HepG2 (cell line): ENCODE results near the gene PLCB1. TPM values are rescaled to one million over a fixed set of nuclear protein-coding genes. Genes with fewer than 3 reads are reported as not detected.
A peak's percentile ranks its signal among the peaks of the same experiment; 100 is the strongest.

ENCODE experiments used
- AHR ChIP-seq: IDR thresholded peaks from 2 replicates; pipeline ENCODE4 v1.6.1; 2018; ENCODE audit warnings: missing genetic modification reagents, missing compliant biosample characterization
- GZF1 ChIP-seq: sonication (generic); formaldehyde crosslinking; IDR thresholded peaks from 2 replicates; pipeline ENCODE4 v1.5.1; 2020; ENCODE audit warnings: mild to moderate bottlenecking, missing genetic modification reagents
- HDAC6 ChIP-seq: fragments of 200-600 bp; sonication (generic); IDR thresholded peaks from 2 replicates; pipeline ENCODE4 v1.7.0; 2017; ENCODE audit warnings: mild to moderate bottlenecking, antibody characterized with exemption, low read length, low read depth
- SOX5 ChIP-seq: IDR thresholded peaks from 2 replicates; pipeline ENCODE4 v1.6.1; 2016; ENCODE audit warnings: borderline replicate concordance
- SSRP1 ChIP-seq: IDR thresholded peaks from 2 replicates; pipeline ENCODE4 v1.6.1; 2016; ENCODE audit warnings: control low read depth
- ZBTB1 ChIP-seq: sonication (generic); formaldehyde crosslinking; IDR thresholded peaks from 2 replicates; pipeline ENCODE4 v1.4.0; 2020; ENCODE audit warnings: missing genetic modification reagents, borderline replicate concordance
- ZFP90 ChIP-seq: sonication (generic); formaldehyde crosslinking; IDR thresholded peaks from 2 replicates; pipeline ENCODE4 v1.8.0; 2022; ENCODE audit warnings: missing genetic modification reagents, mild to moderate bottlenecking, inconsistent platforms, borderline replicate concordance
- ZNF260 ChIP-seq: sonication (generic); formaldehyde crosslinking; IDR thresholded peaks from 2 replicates; pipeline ENCODE4 v1.4.0; 2020; ENCODE audit warnings: missing genetic modification reagents, low read depth, mild to moderate bottlenecking, borderline replicate concordance
- ZNF282 ChIP-seq: fragments of 450-650 bp; IDR thresholded peaks from 2 replicates; pipeline ENCODE4 v1.6.1; 2018; ENCODE audit not compliant: partially characterized antibody
- ZNF331 ChIP-seq: sonication (generic); formaldehyde crosslinking; IDR thresholded peaks from 2 replicates; pipeline ENCODE4 v1.4.0; 2020; ENCODE audit warnings: missing genetic modification reagents
- ZNF33A ChIP-seq: sonication (generic); formaldehyde crosslinking; IDR thresholded peaks from 2 replicates; pipeline ENCODE4 v1.5.1; 2020; ENCODE audit warnings: missing genetic modification reagents, mild to moderate bottlenecking, moderate library complexity, borderline replicate concordance
- ZNF567 ChIP-seq: sonication (generic); formaldehyde crosslinking; IDR thresholded peaks from 2 replicates; pipeline ENCODE4 v1.8.1; 2023; ENCODE audit warnings: mild to moderate bottlenecking, missing genetic modification reagents, borderline replicate concordance
- ZNF577 ChIP-seq: sonication (generic); formaldehyde crosslinking; IDR thresholded peaks from 2 replicates; pipeline ENCODE4 v1.4.0; 2020; ENCODE audit warnings: mild to moderate bottlenecking, low read depth, missing genetic modification reagents, borderline replicate concordance
- ZNF660 ChIP-seq: sonication (generic); formaldehyde crosslinking; IDR thresholded peaks from 2 replicates; pipeline ENCODE4 v1.5.1; 2020; ENCODE audit warnings: mild to moderate bottlenecking, low read depth, missing genetic modification reagents, borderline replicate concordance
- ZNF816 ChIP-seq: sonication (generic); formaldehyde crosslinking; IDR thresholded peaks from 2 replicates; pipeline ENCODE4 v1.8.0; 2022; ENCODE audit warnings: missing genetic modification reagents, mild to moderate bottlenecking, borderline replicate concordance
- ZNF839 ChIP-seq: sonication (generic); formaldehyde crosslinking; IDR thresholded peaks from 2 replicates; pipeline ENCODE4 v1.4.0; 2020; ENCODE audit warnings: missing genetic modification reagents, mild to moderate bottlenecking, borderline replicate concordance
- polyA plus RNA-seq, 8 experiments: library from polyadenylated mRNA; depleted of rRNA in 3 of 8; stranded (reverse) in 7 of 8; unstranded in 1 of 8; fragments of >200 nt; fragmentation: Illumina TruSeq in 4 of 8; extraction: Trizol in 4 of 8; gene quantifications; 2 replicates each; pipeline versions ENCODE4 v1.2.1 to v1.2.3, GENCODE V29; 2011 to 2016; ENCODE audit warnings: low read depth in 4 of 8, missing spikeins in 1 of 8, mixed read lengths in 1 of 8; ENCODE audit not compliant: insufficient read depth in 1 of 8
- total RNA-seq, 5 experiments: library from RNA; depleted of rRNA; stranded (reverse); fragments of >200 nt; fragmentation: Illumina TruSeq; extraction: Trizol; gene quantifications; 2 replicates each; pipeline ENCODE4 v1.2.3, GENCODE V29; 2016; ENCODE audit warnings: low read depth in 1 of 5
- TF ChIP-seq, protein P1 (sequence below): sonication (generic); formaldehyde crosslinking; IDR thresholded peaks from 2 replicates; pipeline ENCODE4 v1.8.0; 2022; ENCODE audit warnings: mild to moderate bottlenecking, missing genetic modification reagents, borderline replicate concordance
- TF ChIP-seq, protein P2 (sequence below): sonication (generic); formaldehyde crosslinking; IDR thresholded peaks from 2 replicates; pipeline ENCODE4 v1.8.0; 2022; ENCODE audit warnings: mild to moderate bottlenecking, missing genetic modification reagents; ENCODE audit not compliant: insufficient replicate concordance
- TF ChIP-seq, protein P3 (sequence below): sonication (generic); formaldehyde crosslinking; IDR thresholded peaks from 2 replicates; pipeline ENCODE4 v1.9.0; 2022; ENCODE audit warnings: low read depth, missing genetic modification reagents
- TF ChIP-seq, protein P4 (sequence below): sonication (generic); formaldehyde crosslinking; IDR thresholded peaks from 2 replicates; pipeline ENCODE4 v1.8.1; 2023; ENCODE audit warnings: mild to moderate bottlenecking, moderate library complexity, missing genetic modification reagents
- TF ChIP-seq, protein P5 (sequence below): sonication (generic); formaldehyde crosslinking; IDR thresholded peaks from 2 replicates; pipeline ENCODE4 v1.4.0; 2020; ENCODE audit warnings: mild to moderate bottlenecking, missing genetic modification reagents
- TF ChIP-seq, protein P6 (sequence below): sonication (generic); formaldehyde crosslinking; IDR thresholded peaks from 2 replicates; pipeline ENCODE4 v1.8.1; 2023; ENCODE audit warnings: missing genetic modification reagents, mild to moderate bottlenecking, borderline replicate concordance

The PLCB1 gene
- total and polyA plus RNA-seq, 2 of the 13 experiments (the other 11 are each of a cell fraction or from before 2014, with no cell fraction given), result 42.4 to 55.9 TPM

DNA sequence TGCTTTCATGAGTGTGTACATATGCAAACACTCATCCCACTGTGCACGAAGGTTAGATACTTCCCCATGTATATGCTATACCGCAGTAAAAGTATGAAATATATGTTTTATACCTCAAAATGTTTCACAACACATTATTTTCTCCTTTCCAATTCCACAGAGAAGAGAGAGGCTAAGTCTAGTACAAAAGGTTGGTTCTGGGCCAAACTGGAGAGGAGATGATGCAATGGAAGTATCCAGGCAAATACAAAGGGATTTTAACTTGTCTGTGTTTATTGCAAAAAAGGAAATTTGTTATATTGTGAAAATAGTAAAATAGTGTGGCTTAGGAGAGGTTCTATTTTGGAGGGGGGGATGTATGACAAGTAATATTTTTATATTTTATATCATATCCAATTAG lies 112.6 kb downstream of the PLCB1 start (continued):
- TF ChIP-seq, protein P1, sequence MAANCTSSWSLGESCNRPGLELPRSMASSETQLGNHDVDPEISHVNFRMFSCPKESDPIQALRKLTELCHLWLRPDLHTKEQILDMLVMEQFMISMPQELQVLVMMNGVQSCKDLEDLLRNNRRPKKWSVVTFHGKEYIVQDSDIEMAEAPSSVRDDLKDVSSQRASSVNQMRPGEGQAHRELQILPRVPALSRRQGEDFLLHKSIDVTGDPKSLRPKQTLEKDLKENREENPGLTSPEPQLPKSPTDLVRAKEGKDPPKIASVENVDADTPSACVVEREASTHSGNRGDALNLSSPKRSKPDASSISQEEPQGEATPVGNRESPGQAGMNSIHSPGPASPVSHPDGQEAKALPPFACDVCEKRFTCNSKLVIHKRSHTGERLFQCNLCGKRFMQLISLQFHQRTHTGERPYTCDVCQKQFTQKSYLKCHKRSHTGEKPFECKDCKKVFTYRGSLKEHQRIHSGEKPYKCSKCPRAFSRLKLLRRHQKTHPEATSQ (CRISPR knock-in tag), result no peak
- TF ChIP-seq, protein P2, sequence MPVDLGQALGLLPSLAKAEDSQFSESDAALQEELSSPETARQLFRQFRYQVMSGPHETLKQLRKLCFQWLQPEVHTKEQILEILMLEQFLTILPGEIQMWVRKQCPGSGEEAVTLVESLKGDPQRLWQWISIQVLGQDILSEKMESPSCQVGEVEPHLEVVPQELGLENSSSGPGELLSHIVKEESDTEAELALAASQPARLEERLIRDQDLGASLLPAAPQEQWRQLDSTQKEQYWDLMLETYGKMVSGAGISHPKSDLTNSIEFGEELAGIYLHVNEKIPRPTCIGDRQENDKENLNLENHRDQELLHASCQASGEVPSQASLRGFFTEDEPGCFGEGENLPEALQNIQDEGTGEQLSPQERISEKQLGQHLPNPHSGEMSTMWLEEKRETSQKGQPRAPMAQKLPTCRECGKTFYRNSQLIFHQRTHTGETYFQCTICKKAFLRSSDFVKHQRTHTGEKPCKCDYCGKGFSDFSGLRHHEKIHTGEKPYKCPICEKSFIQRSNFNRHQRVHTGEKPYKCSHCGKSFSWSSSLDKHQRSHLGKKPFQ, result no peak
- no peak for TF ChIP-seq ZNF839 (CRISPR knock-in tag)
- TF ChIP-seq, protein P3, sequence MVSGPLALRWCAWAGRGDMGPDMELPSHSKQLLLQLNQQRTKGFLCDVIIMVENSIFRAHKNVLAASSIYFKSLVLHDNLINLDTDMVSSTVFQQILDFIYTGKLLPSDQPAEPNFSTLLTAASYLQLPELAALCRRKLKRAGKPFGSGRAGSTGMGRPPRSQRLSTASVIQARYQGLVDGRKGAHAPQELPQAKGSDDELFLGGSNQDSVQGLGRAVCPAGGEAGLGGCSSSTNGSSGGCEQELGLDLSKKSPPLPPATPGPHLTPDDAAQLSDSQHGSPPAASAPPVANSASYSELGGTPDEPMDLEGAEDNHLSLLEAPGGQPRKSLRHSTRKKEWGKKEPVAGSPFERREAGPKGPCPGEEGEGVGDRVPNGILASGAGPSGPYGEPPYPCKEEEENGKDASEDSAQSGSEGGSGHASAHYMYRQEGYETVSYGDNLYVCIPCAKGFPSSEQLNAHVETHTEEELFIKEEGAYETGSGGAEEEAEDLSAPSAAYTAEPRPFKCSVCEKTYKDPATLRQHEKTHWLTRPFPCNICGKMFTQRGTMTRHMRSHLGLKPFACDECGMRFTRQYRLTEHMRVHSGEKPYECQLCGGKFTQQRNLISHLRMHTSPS (CRISPR knock-in tag), result no peak
- no peak for TF ChIP-seq ZNF660 (CRISPR knock-in tag)
- no peak for TF ChIP-seq ZNF33A (CRISPR knock-in tag)
- TF ChIP-seq AHR (CRISPR knock-in tag), result no peak
- no peak for TF ChIP-seq ZNF260
- peak; percentile 52; the same call in 1 of the 2 replicates for TF ChIP-seq ZNF331 (CRISPR knock-in tag)
- no peak for TF ChIP-seq HDAC6
- TF ChIP-seq ZNF577 (CRISPR knock-in tag), result no peak
- TF ChIP-seq, protein P4, sequence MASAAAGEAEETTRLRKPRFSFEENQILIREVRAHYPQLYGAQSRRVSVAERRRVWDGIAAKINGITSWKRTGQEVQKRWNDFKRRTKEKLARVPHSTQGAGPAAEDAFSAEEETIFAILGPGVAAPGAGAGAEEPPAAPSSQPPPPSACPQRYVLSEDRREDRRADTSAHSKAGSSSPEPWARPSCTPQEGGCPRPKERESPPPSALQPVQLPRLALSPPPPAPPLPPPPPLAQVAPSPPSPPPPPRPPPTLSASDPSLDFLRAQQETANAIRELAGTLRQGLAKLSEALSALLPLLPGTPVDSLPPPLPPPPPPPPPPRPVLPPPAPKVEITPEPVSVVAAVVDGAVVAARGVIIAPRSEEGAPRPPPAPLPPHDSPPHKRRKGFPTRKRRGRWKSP (CRISPR knock-in tag), result no peak
- TF ChIP-seq, protein P5, sequence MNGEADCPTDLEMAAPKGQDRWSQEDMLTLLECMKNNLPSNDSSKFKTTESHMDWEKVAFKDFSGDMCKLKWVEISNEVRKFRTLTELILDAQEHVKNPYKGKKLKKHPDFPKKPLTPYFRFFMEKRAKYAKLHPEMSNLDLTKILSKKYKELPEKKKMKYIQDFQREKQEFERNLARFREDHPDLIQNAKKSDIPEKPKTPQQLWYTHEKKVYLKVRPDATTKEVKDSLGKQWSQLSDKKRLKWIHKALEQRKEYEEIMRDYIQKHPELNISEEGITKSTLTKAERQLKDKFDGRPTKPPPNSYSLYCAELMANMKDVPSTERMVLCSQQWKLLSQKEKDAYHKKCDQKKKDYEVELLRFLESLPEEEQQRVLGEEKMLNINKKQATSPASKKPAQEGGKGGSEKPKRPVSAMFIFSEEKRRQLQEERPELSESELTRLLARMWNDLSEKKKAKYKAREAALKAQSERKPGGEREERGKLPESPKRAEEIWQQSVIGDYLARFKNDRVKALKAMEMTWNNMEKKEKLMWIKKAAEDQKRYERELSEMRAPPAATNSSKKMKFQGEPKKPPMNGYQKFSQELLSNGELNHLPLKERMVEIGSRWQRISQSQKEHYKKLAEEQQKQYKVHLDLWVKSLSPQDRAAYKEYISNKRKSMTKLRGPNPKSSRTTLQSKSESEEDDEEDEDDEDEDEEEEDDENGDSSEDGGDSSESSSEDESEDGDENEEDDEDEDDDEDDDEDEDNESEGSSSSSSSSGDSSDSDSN, result no peak
- TF ChIP-seq SOX5 (CRISPR knock-in tag), result peak; percentile 64; the same call in 1 of the 2 replicates
- TF ChIP-seq ZBTB1 (CRISPR knock-in tag), result no peak
- TF ChIP-seq ZNF567 (CRISPR knock-in tag), result no peak
- TF ChIP-seq ZNF816, result no peak
- no peak for TF ChIP-seq SSRP1 (CRISPR knock-in tag)
- no peak for TF ChIP-seq GZF1
- no peak for TF ChIP-seq ZNF282
- TF ChIP-seq ZFP90 (CRISPR knock-in tag), result no peak
- TF ChIP-seq, protein P6, sequence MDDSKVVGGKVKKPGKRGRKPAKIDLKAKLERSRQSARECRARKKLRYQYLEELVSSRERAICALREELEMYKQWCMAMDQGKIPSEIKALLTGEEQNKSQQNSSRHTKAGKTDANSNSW (CRISPR knock-in tag), result no peak
